HG03097 (cell line): Measurements from ENCODE around the gene TK1.

ENCODE experiments used
- ATAC-seq: cut with Tn5 transposase; IDR thresholded peaks from one replicate; pipeline ENCODE4 v1.9.1; 2021; ENCODE audit not compliant: unreplicated experiment, low FRiP score

TK1 gene

DNA sequence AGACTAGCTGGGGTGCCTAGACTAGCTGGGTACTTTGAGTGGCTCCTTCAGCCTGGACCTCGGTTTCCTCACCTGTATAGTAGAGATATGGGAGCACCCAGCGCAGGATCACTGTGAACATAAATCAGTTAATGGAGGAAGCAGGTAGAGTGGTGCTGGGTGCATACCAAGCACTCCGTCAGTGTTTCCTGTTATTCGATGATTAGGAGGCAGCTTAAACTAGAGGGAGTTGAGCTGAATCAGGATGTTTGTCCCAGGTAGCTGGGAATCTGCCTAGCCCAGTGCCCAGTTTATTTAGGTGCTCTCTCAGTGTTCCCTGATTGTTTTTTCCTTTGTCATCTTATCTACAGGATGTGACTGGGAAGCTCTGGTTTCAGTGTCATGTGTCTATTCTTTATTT is 36.2 kb upstream of the TK1 start:
- ATAC-seq: no peak

DNA sequence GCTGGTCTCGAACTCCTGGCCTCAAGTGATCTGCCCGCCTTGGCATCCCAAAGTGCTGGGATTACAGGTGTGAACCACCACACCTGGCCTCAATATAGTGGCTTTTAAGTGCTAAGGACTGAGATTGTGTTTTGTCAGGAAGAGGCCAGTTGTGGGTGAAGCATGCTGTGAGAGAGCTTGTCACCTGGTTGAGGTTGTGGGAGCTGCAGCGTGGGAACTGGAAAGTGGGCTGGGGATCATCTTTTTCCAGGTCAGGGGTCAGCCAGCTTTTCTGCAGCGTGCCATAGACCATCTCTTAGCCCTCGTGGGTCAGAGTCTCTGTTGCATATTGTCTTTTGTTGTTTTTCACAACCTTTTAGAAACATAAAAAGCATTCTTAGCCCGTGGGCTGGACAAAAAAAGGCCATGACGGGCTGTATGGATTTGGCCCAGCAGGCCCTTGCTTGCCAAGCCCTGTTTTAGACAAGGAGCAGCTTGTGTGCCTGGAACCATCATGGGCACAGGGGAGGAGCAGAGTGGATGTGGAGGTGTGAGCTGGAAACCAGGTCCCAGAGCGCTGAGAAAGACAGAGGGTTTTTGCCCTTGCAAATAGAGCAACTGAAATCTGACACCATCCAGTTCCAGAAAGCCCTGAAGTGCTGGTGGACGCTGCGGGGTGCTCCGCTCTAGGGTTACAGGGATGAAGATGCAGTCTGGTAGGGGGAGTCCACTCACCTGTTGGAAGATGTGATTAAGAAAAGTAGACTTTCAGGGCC is 32.7 kb upstream of the TK1 start:
- ATAC-seq: no peak

DNA sequence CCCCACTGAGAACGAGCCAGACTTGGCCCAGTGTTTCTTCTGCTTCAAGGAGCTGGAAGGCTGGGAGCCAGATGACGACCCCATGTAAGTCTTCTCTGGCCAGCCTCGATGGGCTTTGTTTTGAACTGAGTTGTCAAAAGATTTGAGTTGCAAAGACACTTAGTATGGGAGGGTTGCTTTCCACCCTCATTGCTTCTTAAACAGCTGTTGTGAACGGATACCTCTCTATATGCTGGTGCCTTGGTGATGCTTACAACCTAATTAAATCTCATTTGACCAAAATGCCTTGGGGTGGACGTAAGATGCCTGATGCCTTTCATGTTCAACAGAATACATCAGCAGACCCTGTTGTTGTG is 27.8 kb upstream of the TK1 start:
- no peak for ATAC-seq

DNA sequence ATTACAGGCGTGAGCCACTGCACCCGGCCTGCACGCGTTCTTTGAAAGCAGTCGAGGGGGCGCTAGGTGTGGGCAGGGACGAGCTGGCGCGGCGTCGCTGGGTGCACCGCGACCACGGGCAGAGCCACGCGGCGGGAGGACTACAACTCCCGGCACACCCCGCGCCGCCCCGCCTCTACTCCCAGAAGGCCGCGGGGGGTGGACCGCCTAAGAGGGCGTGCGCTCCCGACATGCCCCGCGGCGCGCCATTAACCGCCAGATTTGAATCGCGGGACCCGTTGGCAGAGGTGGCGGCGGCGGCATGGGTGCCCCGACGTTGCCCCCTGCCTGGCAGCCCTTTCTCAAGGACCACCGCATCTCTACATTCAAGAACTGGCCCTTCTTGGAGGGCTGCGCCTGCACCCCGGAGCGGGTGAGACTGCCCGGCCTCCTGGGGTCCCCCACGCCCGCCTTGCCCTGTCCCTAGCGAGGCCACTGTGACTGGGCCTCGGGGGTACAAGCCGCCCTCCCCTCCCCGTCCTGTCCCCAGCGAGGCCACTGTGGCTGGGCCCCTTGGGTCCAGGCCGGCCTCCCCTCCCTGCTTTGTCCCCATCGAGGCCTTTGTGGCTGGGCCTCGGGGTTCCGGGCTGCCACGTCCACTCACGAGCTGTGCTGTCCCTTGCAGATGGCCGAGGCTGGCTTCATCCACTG is 27.3 kb upstream of the TK1 start, which contains the start of gene BIRC5:
TSS of gene BIRC5 (plus strand) at position 238 of the 690 bp plus-strand sequence. CDS start at position 302, 64 bp downstream.
- ATAC-seq: peak; percentile 90

DNA sequence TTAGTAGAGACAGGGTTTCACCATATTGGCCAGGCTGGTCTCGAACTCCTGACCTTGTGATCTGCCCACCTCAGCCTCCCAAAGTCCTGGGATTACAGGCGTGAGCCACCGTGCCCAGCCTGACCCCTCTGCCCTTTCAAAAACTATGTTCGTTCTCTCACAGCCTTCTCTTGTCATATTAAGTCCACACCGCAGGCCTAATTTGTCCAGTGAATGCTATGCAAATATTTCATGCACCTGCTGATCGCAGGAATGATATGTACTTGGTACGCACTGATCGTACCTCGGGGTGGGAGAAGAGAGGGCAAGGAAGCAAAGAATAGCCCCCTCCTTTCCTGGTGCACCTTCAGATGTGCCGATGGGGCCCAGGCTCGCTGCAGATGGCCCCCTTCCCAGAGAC is 24.2 kb upstream of the TK1 start:
- ATAC-seq: no peak

DNA sequence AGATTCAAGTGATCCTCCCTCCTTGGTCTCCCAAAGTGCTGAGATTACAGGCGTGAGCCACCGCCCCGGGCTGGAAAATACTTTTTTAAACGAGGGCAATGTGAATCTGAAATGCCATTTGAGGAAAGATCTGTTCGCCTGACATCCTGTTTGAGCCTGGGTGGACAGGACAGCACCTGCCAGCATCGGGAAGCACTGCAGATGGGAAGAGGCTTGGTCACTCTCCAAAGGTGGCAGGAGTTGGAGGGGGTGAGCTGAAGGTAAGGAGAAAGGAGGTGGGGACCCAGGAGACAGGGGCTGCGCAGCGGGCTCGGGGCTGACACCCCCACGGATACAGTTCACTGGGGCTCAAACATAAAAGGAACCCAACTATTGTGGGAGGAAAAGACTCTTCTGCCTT is 23.3 kb upstream of the TK1 start:
- no peak for ATAC-seq

DNA sequence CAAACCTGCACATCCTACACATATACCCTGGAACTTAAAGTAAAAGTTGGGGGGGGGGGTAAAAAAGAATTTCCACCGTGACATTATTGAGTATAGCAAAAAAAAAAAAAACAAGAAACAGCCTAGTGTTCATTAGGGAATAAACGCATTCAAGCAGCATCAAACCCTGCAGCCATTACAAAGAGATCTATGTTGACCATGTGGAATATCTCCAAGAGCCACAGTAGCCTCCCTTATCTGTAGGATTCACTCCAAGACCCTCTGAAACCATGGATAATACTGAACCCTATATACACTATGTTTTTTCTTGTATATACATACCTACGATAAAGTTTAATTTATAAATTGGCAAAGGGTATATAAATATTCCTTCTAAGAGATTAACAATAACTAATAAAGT is 21.6 kb upstream of the TK1 start:
- no peak for ATAC-seq

DNA sequence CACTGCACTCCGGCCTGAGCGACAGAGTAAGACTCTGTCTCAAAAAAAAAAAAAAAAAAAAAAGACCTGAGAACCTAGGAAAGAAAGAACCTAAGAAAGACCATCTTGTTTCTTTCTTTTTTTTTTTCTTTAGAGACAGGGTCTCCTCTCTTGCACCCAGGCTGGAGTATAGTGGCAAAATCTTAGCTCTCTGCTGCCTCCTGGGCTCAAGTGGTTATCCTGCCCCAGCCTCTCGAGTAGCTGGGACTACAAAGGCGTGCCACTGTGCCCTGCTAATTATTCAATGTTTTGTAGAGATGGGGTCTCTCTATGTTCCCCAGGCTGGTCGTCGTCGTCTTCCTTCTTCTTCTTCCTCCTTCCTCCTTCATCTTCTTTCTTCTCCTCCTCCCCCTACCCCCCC is 19.4 kb upstream of the TK1 start:
- ATAC-seq: no peak

DNA sequence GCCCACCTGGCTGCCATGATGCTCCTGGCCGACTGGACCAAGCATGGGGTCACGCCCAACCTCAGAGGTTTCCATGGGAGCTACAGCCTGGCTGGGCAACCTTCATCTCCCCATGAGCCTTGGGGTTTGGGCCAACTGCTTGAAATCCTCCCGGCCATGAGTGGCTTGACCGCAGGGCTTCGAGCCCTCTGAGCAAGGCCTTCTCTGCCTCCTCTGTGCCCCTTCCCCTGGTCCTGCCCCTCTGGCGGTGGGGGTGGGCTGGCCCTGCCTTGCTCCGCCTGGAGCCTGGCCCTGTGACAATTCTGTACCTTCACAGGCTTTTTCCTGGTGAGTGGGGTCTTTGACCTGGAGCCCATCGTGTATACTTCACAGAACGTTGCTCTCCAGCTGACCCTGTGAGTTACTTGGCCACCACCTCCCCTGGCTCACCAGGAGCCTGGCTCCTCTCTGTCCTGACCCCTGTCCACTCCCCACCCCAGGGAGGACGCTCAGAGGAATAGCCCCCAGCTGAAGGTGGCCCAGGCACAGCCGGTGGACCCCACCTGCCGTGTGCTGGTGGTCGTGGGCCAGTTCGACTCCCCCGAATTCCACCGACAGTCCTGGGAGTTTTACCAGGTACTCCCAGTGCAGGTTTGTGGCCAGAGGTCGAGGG is 18.4 kb upstream of the TK1 start:
- ATAC-seq: no peak

DNA sequence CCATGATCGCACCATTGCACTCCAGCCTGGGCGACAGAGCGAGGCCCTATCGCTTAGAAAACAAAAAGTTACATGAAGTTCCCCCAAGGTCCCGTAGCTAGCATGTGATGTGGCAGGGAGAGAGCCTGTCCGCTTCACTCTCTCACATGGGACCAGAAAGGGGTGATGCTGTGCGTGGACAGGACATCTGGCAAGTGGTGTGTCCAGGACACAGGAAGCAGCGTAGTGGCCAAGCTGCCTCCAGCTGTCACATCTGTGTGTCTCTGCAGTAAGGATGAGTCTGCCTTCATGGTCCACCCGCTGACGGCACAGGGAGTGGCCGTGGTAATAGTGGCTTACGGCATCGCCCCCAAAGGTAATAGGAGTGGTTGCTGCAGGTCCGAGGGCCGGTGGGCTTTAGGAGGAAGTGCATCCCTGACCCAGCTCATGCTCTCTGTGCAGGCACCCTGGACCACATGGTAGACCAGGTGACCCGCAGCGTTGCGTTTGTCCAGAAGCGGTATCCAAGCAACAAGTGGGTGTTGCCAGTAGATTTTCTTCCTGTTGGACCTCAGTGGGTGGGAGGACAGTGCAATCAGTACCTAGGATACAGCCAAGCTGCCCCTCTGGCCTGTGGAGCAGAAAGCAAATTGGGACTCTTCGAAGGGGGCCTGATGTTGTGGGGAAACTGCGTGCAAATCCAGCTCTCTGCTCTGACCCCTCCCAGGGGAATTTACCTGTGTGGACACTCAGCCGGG is 17.7 kb upstream of the TK1 start:
- no peak for ATAC-seq

DNA sequence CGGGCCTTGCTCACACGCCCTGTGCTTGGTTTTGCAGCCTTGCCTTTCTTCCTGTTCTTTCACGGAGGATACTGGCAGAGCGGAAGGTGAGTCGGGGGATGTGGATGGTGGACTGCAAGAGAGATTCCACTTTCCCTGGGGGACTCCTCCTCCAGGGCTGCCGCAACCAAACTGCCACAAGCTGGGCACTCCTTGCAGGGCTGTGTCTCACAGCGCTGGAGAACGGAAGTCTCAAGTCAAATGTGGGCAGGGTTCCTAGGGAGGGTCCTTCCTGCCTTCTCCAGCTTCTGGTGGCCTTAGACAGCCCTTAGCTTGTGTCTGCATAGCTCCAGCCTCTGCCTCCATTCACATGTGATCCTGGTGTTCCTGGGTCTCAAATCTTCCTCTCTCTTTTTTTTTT is 15.8 kb upstream of the TK1 start:
- ATAC-seq: no peak

DNA sequence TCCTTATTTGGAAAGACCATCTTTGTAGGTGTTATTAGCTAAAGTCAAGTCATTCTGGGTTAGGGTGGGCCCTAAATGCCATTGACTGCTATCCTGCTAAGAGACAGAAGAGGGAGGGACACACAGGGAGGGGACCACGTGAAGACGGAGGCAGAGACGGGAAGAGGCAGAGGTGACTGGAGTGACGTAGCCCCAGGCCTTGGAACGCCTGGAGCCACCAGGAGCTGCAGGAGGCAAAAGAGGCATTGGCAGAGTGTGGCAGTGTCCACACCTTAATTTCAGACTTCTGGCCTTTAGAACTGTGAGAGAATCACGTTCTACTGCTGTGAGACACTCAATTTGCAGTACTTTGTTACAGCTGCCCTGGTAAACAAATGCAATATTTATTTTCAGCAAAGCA is 13.6 kb upstream of the TK1 start:
- no peak for ATAC-seq

DNA sequence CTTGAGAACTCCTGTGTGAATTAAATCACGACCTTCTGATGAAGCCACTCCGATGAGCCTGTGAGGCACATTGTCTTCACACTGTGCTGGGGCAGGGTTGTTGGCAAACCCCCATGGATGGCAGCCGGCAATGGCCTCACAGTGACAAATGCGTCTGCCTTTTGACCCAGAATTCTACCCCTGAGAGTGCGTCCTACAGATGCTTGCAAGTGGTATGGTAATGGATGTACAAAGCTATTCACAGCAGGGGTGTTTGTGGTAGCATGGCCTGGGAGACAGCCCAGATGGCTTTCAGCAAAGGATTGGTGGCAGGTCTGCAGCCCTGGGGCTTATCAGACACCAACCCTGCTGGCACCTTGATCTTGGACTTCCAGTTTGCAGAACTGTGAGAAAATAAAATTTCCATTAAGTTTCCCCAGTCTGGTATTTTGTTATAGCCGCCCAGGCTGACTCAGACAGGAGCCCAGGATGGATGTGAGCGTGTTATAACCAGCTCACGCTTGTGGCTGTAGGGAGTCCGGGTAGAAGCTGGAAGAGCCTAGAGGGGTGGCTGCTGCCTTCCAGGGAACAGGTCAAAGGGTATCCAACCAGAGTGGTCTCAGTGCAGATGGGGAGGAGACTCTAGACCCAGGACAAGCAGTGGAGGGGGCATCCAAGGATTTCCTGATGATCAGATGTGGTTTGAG is 10.4 kb upstream of the TK1 start:
- ATAC-seq: no peak

DNA sequence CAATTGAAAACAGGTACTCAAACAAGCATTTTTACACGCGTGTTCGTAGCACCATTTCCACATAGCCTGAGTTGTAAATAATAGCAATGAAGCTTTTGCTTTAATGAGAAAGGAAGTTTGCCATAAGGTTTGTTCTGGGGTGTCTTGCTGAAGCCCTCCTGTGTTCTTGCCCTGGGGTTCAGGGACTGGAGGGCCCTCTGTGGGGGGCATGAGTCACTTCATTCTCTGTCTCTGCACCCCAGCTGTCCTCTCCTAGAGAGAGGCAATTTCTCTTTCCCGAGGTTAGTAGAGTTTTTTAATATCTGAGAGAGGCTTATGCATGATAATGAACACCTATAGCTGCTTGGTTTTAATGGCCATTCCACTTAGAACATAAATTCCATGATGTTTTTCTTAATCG is 9.9 kb upstream of the TK1 start:
- ATAC-seq: no peak

DNA sequence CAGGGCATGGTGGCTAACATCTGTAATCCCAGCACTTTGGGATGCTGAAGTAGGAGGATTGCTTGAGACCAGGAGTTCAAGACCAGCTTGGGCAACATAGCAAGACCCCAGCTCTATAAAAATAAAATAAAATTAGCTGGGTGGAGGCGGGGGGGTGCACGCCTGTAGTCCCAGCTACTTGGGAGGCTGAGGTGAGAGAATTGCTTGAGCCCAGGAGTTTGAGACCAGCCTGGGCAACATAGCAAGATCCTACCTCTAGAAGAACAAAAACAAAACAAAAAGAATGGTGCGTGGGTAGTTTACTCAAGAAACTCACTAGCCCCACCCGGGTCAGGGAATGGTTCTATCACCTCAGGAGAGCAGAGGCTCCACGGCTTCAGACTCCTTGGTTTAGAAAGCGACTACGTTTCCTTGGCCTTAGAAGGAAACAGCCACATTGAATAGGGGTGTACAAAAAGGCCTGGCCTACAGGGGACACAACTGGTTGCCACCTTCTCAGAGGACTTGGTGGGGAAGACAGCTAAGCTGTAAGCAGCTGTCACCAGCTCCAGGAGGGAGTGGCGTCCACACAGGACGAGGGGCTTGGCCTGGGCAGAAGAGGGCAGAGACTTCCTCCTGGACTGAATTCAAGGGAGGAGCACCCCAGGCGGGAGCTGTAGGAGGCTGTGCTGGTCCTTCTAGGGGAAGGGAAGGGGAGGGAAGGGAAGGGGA is 716 bp downstream of the TK1 start:
- ATAC-seq: no peak

DNA sequence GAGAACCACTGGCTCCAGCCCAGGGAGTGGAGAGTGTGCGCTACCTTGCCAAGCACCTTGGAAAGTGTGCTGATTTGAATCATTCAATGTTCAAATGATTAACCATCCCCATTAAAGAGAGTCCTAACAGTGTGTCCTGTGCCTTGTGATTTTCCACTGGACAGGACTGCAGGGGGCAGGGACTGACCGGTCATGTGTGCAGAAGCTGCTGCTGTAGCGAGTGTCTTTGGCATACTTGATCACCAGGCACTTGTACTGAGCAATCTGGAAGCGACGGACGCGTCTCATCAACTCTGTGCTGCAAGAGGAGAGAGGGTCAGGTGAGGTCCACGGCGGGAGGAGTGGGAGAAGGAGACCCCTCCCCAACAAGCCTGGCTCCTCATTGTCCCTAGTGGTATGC is 2.0 kb downstream of the TK1 start:
- ATAC-seq: no peak

DNA sequence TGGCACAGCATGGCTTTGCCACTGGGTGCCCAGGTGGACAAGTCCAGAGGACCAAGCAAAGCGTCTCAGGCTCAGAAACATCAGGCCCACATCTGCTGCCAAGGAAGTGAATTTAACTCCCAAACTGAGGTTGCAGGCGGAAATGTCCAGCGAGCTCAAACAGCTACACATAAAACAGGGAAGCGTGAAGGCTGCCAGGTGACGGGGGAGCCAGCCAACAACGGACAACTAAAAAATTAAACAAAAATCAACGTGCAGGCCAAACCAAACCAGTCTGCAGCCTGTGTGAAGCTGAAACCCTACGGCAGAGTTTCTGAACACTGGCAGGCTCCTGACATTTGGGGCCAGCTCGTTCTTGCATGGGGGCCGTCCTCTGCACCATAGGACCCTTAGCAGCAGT is 2.5 kb downstream of the TK1 start:
- ATAC-seq: no peak

DNA sequence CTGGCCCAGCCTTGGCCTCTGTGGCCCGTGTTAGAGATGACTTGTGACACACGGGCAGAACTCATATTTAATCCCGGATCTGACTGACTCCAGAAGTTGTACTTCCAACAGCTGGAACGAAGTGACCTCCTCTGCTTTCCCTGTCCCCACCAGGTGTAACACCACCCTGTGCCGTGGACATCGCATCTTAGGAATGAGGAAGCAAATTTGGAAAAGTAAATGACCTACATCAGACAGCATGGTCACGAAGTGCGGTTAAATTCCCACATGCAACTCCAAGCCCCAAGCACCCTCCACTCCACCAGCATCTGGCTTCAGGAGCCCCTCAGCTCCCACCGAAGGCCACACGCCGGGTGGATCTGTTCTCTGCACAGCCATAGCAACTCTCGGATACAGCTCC is 2.9 kb downstream of the TK1 start:
- ATAC-seq: no peak

DNA sequence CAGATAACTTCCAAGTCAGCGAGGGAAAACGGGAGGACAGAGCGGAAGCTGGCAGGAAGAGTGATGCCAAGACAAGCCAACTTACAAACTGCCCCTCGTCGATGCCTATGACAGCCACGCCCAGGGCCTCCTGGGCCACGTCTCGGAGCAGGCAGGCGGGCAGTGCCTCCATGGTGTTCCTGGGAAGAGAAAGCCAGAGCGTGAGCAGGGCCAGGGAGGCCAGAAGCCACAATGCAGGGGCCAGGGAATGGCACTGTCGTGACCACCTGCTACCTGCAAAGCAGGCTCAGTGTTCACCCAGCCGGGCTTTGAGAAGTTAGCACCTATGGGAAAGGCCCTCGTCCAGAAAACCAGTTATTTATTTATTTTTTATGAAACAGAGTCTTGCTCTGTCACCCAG is 4.3 kb downstream of the TK1 start:
- no peak for ATAC-seq

DNA sequence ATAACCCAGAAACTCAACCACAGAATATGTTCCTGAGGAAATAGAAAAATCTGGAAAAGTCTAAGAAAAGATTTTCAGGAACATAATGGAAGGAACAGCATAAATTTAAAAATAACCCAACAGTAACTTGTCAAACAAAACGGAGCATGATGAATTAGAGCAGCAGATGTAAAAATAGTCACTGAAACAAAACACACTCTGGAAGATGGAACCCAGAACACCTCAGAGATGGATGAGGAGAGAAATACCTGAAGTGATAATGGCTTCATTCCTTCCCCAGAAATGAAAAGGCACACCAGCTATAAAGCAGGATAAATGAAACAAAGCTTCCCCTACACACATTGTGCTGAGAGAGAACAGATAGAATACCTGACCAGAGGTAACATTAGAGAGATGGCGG is 6.3 kb downstream of the TK1 start:
- ATAC-seq: no peak
